Activated T-cell treated with anti-CD3 and anti-CD28 coated beads, Interleukin-2, amount 50 U/mL, for 72 hours (primary cell): ENCODE measurements around the gene TULP1. TPM values are rescaled to one million over a fixed set of nuclear protein-coding genes. Genes with fewer than 3 reads are reported as not detected.

ENCODE experiments used
- ATAC-seq, 2 donors: fragments of 150-1000 bp; cut with Tn5 transposase; replicated peaks in 1 of 2; 2 replicates each; pipeline ENCODE4 v1.10.0; 2021; ENCODE audit warnings: moderate library complexity in 2 of 2, mild to moderate bottlenecking in 1 of 2
- DNase-seq, 2 donors: peaks; one replicate each; pipeline ENCODE4 v3.0.0; 2021 to 2022; ENCODE audit warnings: mixed read lengths in 1 of 2
- H3K27ac Mint-ChIP-seq: one replicate; pipeline ENCODE4 v1.8.0; 2022; ENCODE audit warnings: mild to moderate bottlenecking, moderate library complexity, mixed read lengths
- H3K27me3 Mint-ChIP-seq: one replicate; pipeline ENCODE4 v1.8.0; 2022; ENCODE audit warnings: low read depth, mixed read lengths
- H3K36me3 Mint-ChIP-seq, 2 donors: one replicate each; pipeline ENCODE4 v1.8.0; 2022; ENCODE audit warnings: mixed read lengths in 2 of 2, mild to moderate bottlenecking in 1 of 2; ENCODE audit not compliant: insufficient read depth in 2 of 2
- H3K4me1 Mint-ChIP-seq: one replicate; pipeline ENCODE4 v1.8.0; 2022; ENCODE audit warnings: low read depth, mixed read lengths
- H3K4me3 Mint-ChIP-seq, 2 donors: one replicate each; pipeline ENCODE4 v1.8.0; 2022; ENCODE audit warnings: mild to moderate bottlenecking in 2 of 2, mixed read lengths in 2 of 2, moderate library complexity in 2 of 2
- H3K9me3 Mint-ChIP-seq, 2 donors: one replicate each; pipeline ENCODE4 v1.8.0; 2022; ENCODE audit warnings: mixed read lengths in 2 of 2
- total RNA-seq, 2 donors: library from RNA; stranded (reverse); gene quantifications; one replicate each; pipeline ENCODE4 v1.2.3, GENCODE V29; 2022

The TULP1 gene
- total RNA-seq, 2 donors from 2014 or later = not detected

- peaks cover 4 to 10% of the 10 kb centered on the region in 2 donors for H3K36me3 Mint-ChIP-seq
- no peaks in the 10 kb centered on the region for H3K9me3 Mint-ChIP-seq
- peak overlapping the region; percentile 89 to 91 for H3K4me3 Mint-ChIP-seq
- H3K27me3 Mint-ChIP-seq = peaks cover 10% of the 10 kb centered on the region
- H3K27ac Mint-ChIP-seq = no peak overlapping the region
- H3K4me1 Mint-ChIP-seq = peaks cover 51% of the 10 kb centered on the region
- no peak for DNase-seq
- ATAC-seq = no peak
Measured at GRCh38 chr6:35451354-35452182, 61.1 kb downstream of the TULP1 start.

- ATAC-seq (peak; percentile 56 to 60), DNase-seq (peak; percentile 32 to 38)
- Mint-ChIP-seq H3K9me3 (no peaks in the 10 kb centered on the region), H3K4me3 (peak overlapping the region in 1 of 2 donors; percentile 15), H3K27ac (peak overlapping the region; percentile 43), H3K36me3 (no peaks in the 10 kb centered on the region), H3K27me3 (peaks cover 10% of the 10 kb centered on the region), H3K4me1 (peaks cover 40% of the 10 kb centered on the region)
Measured at GRCh38 chr6:35449287-35449881, 63.3 kb downstream of the TULP1 start.

- no peaks in the 10 kb centered on the region for H3K36me3 Mint-ChIP-seq
- ATAC-seq (no peak), DNase-seq (no peak)
- peaks cover 10% of the 10 kb centered on the region for H3K27me3 Mint-ChIP-seq
- H3K4me1 Mint-ChIP-seq = peaks cover 28% of the 10 kb centered on the region
- H3K27ac Mint-ChIP-seq = no peak overlapping the region
- no peak overlapping the region for H3K4me3 Mint-ChIP-seq
- H3K9me3 Mint-ChIP-seq = no peaks in the 10 kb centered on the region
Measured at GRCh38 chr6:35448191-35448590, 64.5 kb downstream of the TULP1 start.

Other genes with a start within 250 kb of the TULP1 start
- gene DEF6, start 215.1 kb downstream of the TULP1 start, total RNA-seq = 100 to 1,000 TPM; 108 to 127 TPM
- 10 to 100 TPM; 24.1 to 27.9 TPM for gene PPARD, start 170.3 kb downstream of the TULP1 start, total RNA-seq
- 10 to 100 TPM; 22.0 to 27.2 TPM for gene FANCE, start 60.6 kb downstream of the TULP1 start, total RNA-seq
- gene RPL10A, start 44.5 kb downstream of the TULP1 start, total RNA-seq = 1,000 to 10,000 TPM; 2,353 to 2,363 TPM
- 1 to 10 TPM; 1.7 to 1.9 TPM for gene TEAD3, start 15.8 kb downstream of the TULP1 start, total RNA-seq
- 100 to 1,000 TPM; 106 to 120 TPM for gene FKBP5, start 176.0 kb upstream of the TULP1 start, total RNA-seq
- 1 to 10 TPM; 4.5 to 5.2 TPM for gene ARMC12, start 224.1 kb upstream of the TULP1 start, total RNA-seq